GM19043 (cell line): ENCODE data around the gene DBP.
"Not testable (repeated sequence)": the region's sequence is repeated elsewhere in the genome, so short reads cannot be mapped to it uniquely, and the experiment has no call there.

Source experiments
- ATAC-seq: cut with Tn5 transposase; IDR thresholded peaks from one replicate; pipeline ENCODE4 v1.9.1; 2021; ENCODE audit warnings: low read depth; ENCODE audit not compliant: unreplicated experiment

DBP gene

DNA sequence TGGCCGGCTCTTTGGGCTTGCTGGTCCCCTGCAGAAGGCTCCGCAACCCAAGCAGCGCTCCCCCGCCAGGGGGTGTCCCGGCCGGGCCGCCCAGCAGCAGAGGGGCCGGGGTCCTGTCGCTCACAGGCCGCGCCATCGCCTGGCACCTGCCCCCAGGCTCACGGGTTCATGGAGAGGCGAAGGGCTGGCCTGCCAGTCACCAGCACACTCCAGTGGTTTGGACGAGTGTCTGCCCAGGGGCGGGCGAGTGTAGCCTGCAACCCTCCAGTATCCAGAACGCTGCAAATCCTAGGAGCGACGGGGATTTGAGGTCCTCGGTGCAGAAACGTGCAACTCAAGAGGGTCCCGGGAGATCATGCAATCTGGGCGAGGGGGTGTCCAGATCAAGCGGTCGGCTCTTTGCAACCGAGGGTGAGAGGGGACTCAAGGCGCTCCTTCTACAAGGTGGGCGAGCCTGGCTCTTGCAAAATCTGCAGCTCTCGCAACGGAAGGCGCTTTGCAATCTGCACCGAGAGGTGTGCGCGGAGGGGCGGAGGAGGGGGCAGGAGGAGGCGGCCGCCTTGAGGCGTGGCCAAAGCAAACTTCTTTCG, at the start of gene DBP:
DBP (minus strand) TSS at position 521 of the 590 bp plus-strand sequence; CDS start at position 136, 385 bp downstream.
- ATAC-seq = no peak

DNA sequence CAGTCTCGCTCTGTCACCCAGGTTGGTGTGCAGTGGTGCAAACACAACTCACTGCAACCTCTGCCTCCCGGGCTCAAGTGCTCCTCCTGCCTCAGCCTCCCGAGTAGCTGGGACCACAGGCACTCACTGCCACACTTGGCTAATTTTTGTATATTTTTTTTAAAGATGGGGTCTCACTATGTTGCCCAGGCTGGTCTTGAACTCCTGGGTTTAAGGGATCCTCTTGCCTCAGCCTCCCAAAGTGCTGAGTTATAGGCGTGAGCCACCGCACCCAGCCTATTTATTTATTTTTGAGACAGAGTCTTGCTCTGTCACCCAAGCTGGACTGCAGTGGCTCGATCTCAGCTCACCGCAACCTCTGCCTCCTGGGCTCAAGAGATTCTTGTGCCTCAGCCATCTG, 49.5 kb upstream of the DBP start:
- ATAC-seq = not testable (repeated sequence)

DNA sequence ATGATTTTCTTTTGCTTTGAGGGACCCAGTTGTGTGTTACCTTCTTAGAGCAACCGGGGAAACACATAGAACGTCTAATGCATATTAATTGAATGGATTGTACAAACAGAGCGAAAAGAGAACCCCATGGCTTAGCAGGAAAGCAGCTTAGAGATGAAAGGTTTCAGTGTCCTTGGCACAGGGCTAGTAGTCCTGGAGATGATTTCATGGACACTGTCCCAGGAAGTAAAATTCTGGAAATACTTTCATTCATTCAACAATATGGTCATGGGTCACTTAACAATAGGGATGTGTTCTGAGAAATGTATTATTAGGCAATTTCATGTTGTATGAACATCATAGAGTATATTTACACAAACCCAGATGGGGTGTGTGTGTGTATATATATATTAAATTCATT, 48.9 kb upstream of the DBP start:
- no peak for ATAC-seq

- ATAC-seq = no peak
Observed at GRCh38 chr19:48685583-48685982, 48.4 kb upstream of the DBP start.

- no peak for ATAC-seq
Observed at GRCh38 chr19:48683349-48683748, 46.2 kb upstream of the DBP start.

DNA sequence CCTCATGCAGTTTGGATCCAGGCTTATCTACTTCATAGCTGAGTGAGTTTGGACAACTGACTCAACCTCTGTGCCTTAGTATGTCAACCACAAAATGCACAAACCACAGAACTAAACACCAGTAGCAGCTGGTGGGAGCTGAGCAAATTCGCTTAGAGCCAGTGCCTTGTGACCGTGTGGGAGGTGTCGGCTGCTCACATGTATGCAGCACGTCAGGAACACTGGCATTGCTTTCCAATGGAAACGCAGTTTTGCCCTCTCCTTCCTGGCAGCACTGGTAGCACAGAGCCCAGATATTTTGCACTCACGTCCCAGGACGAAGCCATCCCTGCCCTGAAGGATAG, 43.9 kb upstream of the DBP start:
- no peak for ATAC-seq

- no peak for ATAC-seq
Observed at GRCh38 chr19:48680436-48681126, 43.4 kb upstream of the DBP start.

DNA sequence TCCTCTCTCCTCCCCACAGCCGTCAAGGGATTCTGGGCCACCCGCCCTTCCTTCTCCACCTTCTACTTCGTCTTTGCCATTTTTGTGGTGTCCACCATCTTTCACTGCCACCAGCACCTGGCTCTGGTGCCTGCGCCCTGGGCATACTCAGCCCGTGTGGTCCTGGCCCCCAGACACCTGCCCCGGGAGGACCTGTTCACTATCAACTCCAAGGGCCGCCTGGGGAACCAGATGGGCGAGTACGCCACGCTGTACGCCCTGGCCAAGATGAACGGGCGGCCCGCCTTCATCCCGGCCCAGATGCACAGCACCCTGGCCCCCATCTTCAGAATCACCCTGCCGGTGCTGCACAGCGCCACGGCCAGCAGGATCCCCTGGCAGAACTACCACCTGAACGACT, 42.8 kb upstream of the DBP start:
- not testable (repeated sequence) for ATAC-seq

DNA sequence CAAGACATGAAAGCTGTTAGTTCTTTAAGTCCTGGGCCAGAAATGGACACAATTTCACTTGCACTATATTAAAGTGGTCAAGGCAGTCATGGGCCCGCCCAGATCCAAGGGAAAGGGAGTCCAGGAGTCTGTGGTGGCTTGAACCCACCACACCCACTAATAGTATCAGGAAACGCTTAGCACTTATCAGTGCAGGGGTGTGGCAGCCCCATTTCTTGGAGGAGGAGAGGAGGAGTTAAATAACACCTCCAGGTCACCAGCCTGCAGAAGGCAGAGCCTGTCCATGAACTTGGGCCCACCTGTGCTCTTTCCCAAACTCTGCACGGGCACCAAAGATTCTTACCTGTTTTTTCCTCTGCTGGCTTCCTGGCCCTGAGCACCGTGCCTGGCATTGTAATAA, 41.0 kb upstream of the DBP start:
- no peak for ATAC-seq

DNA sequence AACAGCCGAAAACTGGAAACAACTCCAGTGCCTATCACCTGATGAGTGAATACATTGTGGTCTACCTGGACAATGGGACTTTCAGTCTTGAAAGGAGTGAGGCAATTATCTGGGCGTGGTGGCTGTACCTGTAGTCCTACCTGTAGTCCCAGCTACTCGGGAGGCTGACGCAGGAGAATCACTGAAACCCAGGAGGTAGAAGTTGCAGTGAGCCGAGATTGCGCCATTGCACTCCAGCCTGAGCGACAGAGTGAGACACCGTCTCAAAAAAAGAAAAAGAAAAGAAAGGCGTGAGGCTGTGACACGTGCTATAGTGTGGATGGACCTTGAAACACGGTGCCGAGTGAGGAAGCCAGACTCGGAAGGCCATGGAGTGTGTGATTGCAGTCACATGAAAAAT, 39.7 kb upstream of the DBP start:
- no peak for ATAC-seq

- no peak for ATAC-seq
Observed at GRCh38 chr19:48676487-48676886, 39.3 kb upstream of the DBP start.

DNA sequence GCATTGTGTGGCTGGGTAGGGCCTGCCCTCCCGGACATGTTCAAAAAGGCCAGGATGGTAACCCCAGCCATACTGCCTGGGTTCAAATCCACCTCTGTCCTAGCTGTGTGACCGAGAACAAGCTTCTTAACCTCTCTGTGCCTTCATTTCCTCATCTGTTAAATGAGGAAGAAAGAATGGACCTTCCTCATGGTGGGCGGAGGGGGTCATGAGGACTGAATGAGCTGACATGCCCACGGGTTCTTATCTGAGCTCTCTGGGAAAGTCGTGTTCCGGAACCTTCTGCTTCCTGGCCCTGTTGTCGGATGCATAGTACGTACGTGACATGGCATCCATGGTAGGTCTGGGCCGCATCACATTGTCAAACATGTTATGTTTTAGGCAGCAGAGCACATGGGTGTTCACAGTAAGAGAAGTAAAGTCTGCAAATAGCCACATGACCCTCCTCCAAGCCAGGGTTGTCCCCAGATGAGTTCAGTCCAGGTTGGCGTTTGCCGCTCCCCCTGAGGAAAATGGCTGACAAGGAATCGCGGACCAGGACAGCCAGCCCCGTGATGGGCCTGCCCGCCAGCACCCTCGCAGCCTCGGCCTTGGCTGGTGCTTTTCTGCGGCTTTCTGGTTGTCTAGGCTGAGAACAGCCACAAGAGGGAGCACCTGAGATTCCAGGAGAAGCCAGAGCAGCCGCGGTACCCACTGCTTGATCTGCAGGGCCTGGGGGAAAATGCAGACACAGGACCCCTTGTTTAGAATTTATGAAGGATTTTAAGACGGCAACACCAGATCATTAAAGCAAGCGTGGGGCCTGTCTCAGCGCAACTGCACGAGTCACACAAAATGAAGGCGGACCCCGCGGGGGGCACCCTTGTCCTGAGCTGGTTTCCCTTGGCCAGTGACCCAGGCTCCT, 38.0 kb upstream of the DBP start:
- no peak for ATAC-seq

DNA sequence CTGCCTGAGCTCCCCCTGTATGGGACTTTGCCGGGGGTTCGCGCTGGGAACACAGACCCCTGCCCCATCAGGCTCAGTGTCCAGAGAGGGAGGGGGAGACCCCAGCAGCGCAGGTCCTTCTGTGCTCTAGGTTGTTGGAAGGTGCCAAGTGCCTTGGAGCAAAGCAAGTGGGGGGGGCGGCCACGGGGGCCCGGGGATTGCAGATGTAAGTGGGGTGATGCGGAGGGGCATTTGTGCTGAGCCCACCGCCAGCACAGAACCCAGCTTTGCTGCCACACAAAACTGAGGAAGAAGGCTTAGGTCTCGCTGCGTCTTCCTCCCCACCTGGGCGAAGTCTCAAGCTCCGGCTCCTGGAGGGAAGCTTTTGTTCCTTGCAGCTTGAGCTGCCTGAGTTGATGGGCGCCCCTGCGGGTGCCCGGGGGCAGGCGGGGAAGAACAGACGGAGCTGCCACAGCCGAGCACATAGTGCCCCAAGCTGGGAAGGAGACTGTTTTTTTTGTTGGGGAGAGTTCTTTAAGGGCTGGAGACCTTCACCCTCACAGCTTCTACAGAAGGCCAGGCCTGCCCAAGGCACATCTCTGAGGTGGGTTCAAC, 37.1 kb upstream of the DBP start:
- ATAC-seq = no peak

- no peak for ATAC-seq
Observed at GRCh38 chr19:48673436-48674100, 36.4 kb upstream of the DBP start.

DNA sequence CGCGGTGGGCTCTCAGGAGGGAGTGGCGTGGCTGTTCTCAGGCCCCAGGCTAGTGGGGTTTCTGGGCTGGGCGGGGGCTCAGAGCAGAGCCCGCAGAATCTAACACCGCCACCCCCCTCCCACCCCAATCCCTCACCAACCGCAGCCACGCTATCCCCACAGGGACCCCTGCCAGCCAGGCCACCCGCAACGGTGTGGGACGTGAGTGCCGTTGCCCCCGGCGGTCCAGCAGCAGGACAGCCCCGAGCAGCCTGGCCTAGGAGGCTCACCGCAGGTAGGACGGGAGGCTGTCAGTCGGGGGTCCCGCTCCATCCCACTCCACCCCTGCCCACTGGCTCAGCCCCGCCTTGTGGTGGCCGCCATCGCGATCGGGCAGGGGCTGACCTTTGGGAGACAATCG, 35.8 kb upstream of the DBP start, which contains the start of gene NTN5:
NTN5 (minus strand) TSS at position 24 of the 400 bp plus-strand sequence. CDS start 2,031 bp downstream, outside the sequence.
- no peak for ATAC-seq

- no peak for ATAC-seq
Observed at GRCh38 chr19:48671446-48671995, 34.3 kb upstream of the DBP start.

DNA sequence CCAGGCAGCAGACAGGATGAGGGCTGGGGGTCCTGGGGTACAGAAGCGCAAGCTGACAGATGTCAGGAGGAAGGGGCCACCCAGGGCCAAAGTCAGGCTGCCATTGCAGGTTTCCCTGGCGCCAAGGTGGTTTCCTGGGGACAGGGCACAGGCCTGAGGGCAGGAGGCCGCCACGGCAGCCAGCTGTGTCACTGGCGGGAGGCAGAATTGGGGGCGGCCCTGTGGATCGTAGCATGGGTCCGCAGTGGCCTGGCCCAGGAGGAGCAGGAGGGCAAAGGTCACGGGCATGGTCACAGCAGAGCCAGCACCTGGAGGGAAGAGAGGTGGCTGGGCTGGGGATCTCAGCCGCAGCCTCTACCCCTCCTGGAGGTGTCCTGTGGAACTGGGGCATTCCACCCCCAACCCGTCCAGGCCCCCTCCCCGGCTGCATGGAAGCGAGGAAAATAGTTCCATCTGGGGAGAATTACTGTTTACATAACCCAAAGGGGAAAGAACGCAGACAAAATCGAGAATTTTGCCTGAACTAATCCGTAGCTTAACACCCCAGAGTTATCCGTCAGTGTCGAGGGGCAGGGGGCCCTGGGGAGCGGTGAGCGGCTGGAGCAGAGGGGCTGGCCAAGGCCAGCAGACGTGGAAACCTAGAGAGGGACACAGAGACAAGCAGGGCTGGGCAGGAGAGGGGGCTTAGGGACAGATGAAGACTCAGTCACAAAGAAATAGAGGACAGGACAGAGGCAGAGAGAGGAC, 33.7 kb upstream of the DBP start:
- ATAC-seq = no peak

DNA sequence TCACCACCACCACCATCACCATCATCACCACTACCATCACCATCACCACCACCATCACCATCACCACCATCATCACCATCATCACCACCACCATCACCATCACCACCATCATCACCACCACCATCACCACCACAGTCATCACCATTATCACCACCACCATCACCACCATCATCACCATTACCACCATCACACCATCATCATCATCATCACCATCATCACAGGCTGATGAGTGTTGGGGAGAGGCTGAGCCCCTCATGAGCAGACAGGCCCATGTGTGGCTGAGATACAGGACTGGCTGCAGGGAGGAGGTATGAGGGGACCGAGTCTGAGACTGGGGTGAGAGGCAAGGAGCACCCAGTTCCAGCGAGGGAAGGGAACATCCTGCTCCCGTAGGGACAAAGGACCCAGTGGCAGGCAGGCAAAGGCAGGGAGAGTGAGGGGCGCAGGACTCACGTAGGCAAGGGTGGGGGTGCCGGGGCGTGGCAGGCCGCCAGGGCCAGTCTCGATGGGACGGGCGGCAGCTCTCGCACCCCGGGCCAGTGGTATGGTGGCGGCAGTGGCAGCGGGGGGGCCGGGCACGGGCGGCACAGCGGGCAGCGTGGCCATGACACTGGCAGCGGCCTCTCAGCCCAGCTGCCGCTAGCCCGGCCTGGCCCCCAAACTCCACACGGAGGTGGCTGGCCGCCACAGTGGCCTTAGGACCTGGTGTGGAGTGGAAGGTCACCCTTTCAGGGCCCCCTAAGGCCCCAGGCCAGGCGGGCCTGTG, 32.9 kb upstream of the DBP start:
- ATAC-seq = no peak

- no peak for ATAC-seq
Observed at GRCh38 chr19:48668761-48669160, 31.6 kb upstream of the DBP start.
